Neural cell (in vitro differentiated cells): Measurements from ENCODE around the gene MUC2. TPM values are rescaled to one million over a fixed set of nuclear protein-coding genes. Genes with fewer than 3 reads are reported as not detected.

Source experiments
- H2AFZ ChIP-seq: fragments of 200-600, 300-800 bp; sonication (generic), shearing (Covaris generic); 2 replicates; pipeline ENCODE4 v1.6.0; 2014; ENCODE audit warnings: low read depth, mild to moderate bottlenecking, antibody characterized with exemption, low read length, moderate library complexity
- H3F3A ChIP-seq: fragments of 200-600 bp; shearing (Covaris generic); 2 replicates; pipeline ENCODE4 v1.6.1; 2016; ENCODE audit warnings: mild to moderate bottlenecking, moderate library complexity, mixed read lengths, antibody characterized with exemption, low read length; ENCODE audit not compliant: insufficient read depth, poor library complexity, severe bottlenecking
- H3K27ac ChIP-seq: fragments of 200-600, 300-800 bp; sonication (generic), shearing (Covaris generic); 2 replicates; pipeline ENCODE4 v1.5.1; 2014; ENCODE audit warnings: mild to moderate bottlenecking, low read length, moderate library complexity
- H3K27me3 ChIP-seq: fragments of 300-800, 200-600 bp; sonication (generic), shearing (Covaris generic); 2 replicates; pipeline ENCODE4 v1.6.0; 2014; ENCODE audit warnings: mild to moderate bottlenecking, low read depth, low read length, moderate library complexity; ENCODE audit not compliant: insufficient read depth
- H3K36me3 ChIP-seq: fragments of 300-800, 200-600 bp; sonication (generic), shearing (Covaris generic); 2 replicates; pipeline ENCODE4 v1.5.1; 2014; ENCODE audit warnings: mild to moderate bottlenecking, antibody characterized with exemption, low read length, moderate library complexity; ENCODE audit not compliant: insufficient read depth
- H3K4me2 ChIP-seq: fragments of 300-800, 200-600 bp; sonication (generic), shearing (Covaris generic); 2 replicates; pipeline ENCODE4 v1.6.0; 2014; ENCODE audit warnings: mild to moderate bottlenecking, low read length
- H3K4me3 ChIP-seq: fragments of 300-800, 200-600 bp; sonication (generic), shearing (Covaris generic); 2 replicates; pipeline ENCODE4 v1.5.1; 2014; ENCODE audit warnings: mild to moderate bottlenecking, low read length, moderate library complexity
- H3K79me2 ChIP-seq: fragments of 200-600 bp; shearing (Covaris generic); replicated peaks from 2 replicates; pipeline ENCODE4 v1.6.0; 2014; ENCODE audit warnings: mild to moderate bottlenecking, low read length, moderate library complexity; ENCODE audit not compliant: insufficient read depth
- H3K9ac ChIP-seq: fragments of 300-800, 200-600 bp; sonication (generic), shearing (Covaris generic); 2 replicates; pipeline ENCODE4 v1.6.1; 2016; ENCODE audit warnings: mild to moderate bottlenecking, low read length, mixed read lengths
- H3K9me2 ChIP-seq: fragments of 200-600 bp; shearing (Covaris generic); 2 replicates; pipeline ENCODE4 v1.6.1; 2016; ENCODE audit warnings: mild to moderate bottlenecking, low read length, mixed read lengths; ENCODE audit not compliant: insufficient read depth
- H3K9me3 ChIP-seq: fragments of 200-600, 300-800 bp; sonication (generic), shearing (Covaris generic); 2 replicates; pipeline ENCODE4 v1.6.1; 2016; ENCODE audit warnings: mild to moderate bottlenecking, mixed run types, low read length, moderate library complexity, mixed read lengths
- H4K20me1 ChIP-seq: fragments of 200-600 bp; shearing (Covaris generic); 2 replicates; pipeline ENCODE4 v1.6.1; 2016; ENCODE audit warnings: mild to moderate bottlenecking, mixed run types; ENCODE audit not compliant: insufficient read depth
- EP300 ChIP-seq: fragments of 450-650 bp; conservative IDR thresholded peaks from 2 replicates; pipeline ENCODE4 v1.6.1; 2014; ENCODE audit warnings: antibody characterized with exemption, mild to moderate bottlenecking, moderate library complexity; ENCODE audit not compliant: poor library complexity, severe bottlenecking
- EZH2 ChIP-seq: fragments of 200-600, 300-800 bp; shearing (Covaris generic), sonication (generic); IDR thresholded peaks from 2 replicates; pipeline ENCODE4 v1.6.1; 2014; ENCODE audit warnings: antibody characterized with exemption, low read length, borderline replicate concordance, mild to moderate bottlenecking; ENCODE audit not compliant: insufficient read depth, poor library complexity, severe bottlenecking
- MXI1 ChIP-seq: fragments of 450-650 bp; conservative IDR thresholded peaks from 2 replicates; pipeline ENCODE4 v1.6.1; 2014; ENCODE audit warnings: antibody characterized with exemption, mild to moderate bottlenecking; ENCODE audit not compliant: poor library complexity, severe bottlenecking
- POLR2AphosphoS5 ChIP-seq: IDR thresholded peaks from 2 replicates; pipeline ENCODE4 v1.6.1; 2012
- RAD21 ChIP-seq: fragments of 450-650 bp; conservative IDR thresholded peaks from 2 replicates; pipeline ENCODE4 v1.6.1; 2014; ENCODE audit warnings: antibody characterized with exemption, mild to moderate bottlenecking, moderate library complexity
- REST ChIP-seq: IDR thresholded peaks from 2 replicates; pipeline ENCODE4 v1.6.1; 2012; ENCODE audit warnings: borderline replicate concordance
- SMC3 ChIP-seq: fragments of 450-650 bp; conservative IDR thresholded peaks from 2 replicates; pipeline ENCODE4 v1.6.1; 2014; ENCODE audit warnings: antibody characterized with exemption, mild to moderate bottlenecking, moderate library complexity; ENCODE audit not compliant: poor library complexity
- TAF1 ChIP-seq: IDR thresholded peaks from 2 replicates; pipeline ENCODE4 v1.6.1; 2012; ENCODE audit warnings: low read depth
- polyA plus RNA-seq: library from polyadenylated mRNA; depleted of rRNA; stranded (reverse); fragments of >200 nt; gene quantifications from 2 replicates; pipeline ENCODE4 v1.2.3, GENCODE V29; 2014
- TF ChIP-seq, protein P1 (sequence below): fragments of 450-650 bp; IDR thresholded peaks from 2 replicates; pipeline ENCODE4 v1.5.1; 2014; ENCODE audit warnings: antibody characterized with exemption, mild to moderate bottlenecking, moderate library complexity; ENCODE audit not compliant: poor library complexity, severe bottlenecking

Gene MUC2
- polyA plus RNA-seq, 1 donor from 2014 or later = not detected

DNA sequence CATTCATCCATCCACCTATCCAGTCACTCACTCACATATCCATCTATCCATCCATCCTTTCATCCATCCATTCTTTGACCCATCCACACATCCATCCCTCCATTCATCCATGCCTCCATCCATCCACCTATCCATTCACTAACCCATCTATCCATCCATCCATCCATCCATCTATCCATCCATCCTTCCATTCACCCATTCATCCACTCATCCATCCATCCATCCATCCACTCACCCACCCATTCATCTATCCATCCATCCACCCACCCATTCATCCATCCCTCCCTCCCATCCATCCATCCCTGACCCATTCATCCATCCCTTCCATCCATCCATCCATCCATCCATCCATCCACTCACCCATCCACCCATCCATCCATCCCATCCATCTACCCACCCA lies 4.9 kb upstream of the MUC2 start:
- no peaks in the 10 kb centered on the region for H3K27me3 ChIP-seq
- TF ChIP-seq EZH2 = no peak
- TF ChIP-seq MXI1 = no peak
- TF ChIP-seq RAD21 = no peak
- no peak for TF ChIP-seq SMC3
- TF ChIP-seq TAF1 = no peak
- TF ChIP-seq REST = no peak
- no peak for TF ChIP-seq EP300
- no peak for TF ChIP-seq POLR2AphosphoS5
- TF ChIP-seq, protein P1, sequence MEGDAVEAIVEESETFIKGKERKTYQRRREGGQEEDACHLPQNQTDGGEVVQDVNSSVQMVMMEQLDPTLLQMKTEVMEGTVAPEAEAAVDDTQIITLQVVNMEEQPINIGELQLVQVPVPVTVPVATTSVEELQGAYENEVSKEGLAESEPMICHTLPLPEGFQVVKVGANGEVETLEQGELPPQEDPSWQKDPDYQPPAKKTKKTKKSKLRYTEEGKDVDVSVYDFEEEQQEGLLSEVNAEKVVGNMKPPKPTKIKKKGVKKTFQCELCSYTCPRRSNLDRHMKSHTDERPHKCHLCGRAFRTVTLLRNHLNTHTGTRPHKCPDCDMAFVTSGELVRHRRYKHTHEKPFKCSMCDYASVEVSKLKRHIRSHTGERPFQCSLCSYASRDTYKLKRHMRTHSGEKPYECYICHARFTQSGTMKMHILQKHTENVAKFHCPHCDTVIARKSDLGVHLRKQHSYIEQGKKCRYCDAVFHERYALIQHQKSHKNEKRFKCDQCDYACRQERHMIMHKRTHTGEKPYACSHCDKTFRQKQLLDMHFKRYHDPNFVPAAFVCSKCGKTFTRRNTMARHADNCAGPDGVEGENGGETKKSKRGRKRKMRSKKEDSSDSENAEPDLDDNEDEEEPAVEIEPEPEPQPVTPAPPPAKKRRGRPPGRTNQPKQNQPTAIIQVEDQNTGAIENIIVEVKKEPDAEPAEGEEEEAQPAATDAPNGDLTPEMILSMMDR = no peak
- no peaks in the 10 kb centered on the region for H3F3A ChIP-seq
- H3K4me3 ChIP-seq = no peak overlapping the region
- no peak overlapping the region for H3K27ac ChIP-seq
- H3K4me2 ChIP-seq = no peak overlapping the region
- H3K79me2 ChIP-seq = no peaks in the 10 kb centered on the region
- no peaks in the 10 kb centered on the region for H3K9me3 ChIP-seq
- H4K20me1 ChIP-seq = no peaks in the 10 kb centered on the region
- no peak overlapping the region for H2AFZ ChIP-seq
- H3K9me2 ChIP-seq = no peaks in the 10 kb centered on the region
- no peaks in the 10 kb centered on the region for H3K36me3 ChIP-seq
- no peak overlapping the region for H3K9ac ChIP-seq

- no peaks in the 10 kb centered on the region for H3F3A ChIP-seq
- no peaks in the 10 kb centered on the region for H4K20me1 ChIP-seq
- no peak overlapping the region for H3K4me3 ChIP-seq
- no peak overlapping the region for H3K27ac ChIP-seq
- no peaks in the 10 kb centered on the region for H3K79me2 ChIP-seq
- no peaks in the 10 kb centered on the region for H3K9me3 ChIP-seq
- no peak overlapping the region for H2AFZ ChIP-seq
- H3K9me2 ChIP-seq = no peaks in the 10 kb centered on the region
- no peak for TF ChIP-seq EP300
- no peak for TF ChIP-seq TAF1
- TF ChIP-seq REST = no peak
- no peak for TF ChIP-seq MXI1
- TF ChIP-seq SMC3 = no peak
- TF ChIP-seq POLR2AphosphoS5 = no peak
- H3K27me3 ChIP-seq = no peaks in the 10 kb centered on the region
- H3K36me3 ChIP-seq = no peaks in the 10 kb centered on the region
- no peak overlapping the region for H3K9ac ChIP-seq
- no peak overlapping the region for H3K4me2 ChIP-seq
Measured at GRCh38 chr11:1070594-1071462, 3.8 kb upstream of the MUC2 start.
